ENCODE measurements around the gene ETS2.

DNA sequence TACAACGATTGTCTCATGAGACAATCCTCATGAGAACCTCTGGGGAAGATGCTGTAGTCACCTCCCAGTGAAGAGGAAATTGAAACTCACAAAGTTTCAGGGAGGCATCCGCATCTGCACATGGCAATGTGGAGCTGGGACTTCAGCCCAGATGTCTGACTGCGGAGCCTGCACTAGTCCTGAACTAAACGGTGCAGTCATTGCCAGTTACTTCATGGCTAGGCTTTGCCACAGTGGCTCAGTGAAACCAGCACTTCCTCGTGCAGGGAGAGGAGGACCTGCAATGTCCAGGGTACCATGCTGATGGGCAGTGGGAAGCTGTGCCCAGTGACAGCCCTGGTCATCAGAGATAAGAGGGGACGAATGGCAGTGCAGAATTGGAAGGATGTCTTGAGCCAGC, 40.7 kb upstream of the ETS2 start:
- TF ChIP-seq, protein P1, sequence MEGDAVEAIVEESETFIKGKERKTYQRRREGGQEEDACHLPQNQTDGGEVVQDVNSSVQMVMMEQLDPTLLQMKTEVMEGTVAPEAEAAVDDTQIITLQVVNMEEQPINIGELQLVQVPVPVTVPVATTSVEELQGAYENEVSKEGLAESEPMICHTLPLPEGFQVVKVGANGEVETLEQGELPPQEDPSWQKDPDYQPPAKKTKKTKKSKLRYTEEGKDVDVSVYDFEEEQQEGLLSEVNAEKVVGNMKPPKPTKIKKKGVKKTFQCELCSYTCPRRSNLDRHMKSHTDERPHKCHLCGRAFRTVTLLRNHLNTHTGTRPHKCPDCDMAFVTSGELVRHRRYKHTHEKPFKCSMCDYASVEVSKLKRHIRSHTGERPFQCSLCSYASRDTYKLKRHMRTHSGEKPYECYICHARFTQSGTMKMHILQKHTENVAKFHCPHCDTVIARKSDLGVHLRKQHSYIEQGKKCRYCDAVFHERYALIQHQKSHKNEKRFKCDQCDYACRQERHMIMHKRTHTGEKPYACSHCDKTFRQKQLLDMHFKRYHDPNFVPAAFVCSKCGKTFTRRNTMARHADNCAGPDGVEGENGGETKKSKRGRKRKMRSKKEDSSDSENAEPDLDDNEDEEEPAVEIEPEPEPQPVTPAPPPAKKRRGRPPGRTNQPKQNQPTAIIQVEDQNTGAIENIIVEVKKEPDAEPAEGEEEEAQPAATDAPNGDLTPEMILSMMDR (IDR thresholded peaks at IDR 0.05) = no peak
- no peak for TF ChIP-seq EZH2phosphoT487 (IDR thresholded peaks at IDR 0.05)
- no peak for TF ChIP-seq EZH2 (IDR thresholded peaks at IDR 0.05)
